T-helper 1 cell treated with Interleukin-12 subunit alpha and Interleukin-12 subunit beta and Interleukin-4 antibody, amounts not matched to agents 30 ng/mL and 1 ng/mL, for 36 hours (primary cell): ENCODE data around the gene PHF21B. TPM values are rescaled to one million over a fixed set of nuclear protein-coding genes. Genes with fewer than 3 reads are reported as not detected.
"Not testable (repeated sequence)": the region's sequence is repeated elsewhere in the genome, so short reads cannot be mapped to it uniquely, and the experiment has no call there.

Experiments used
- intact Hi-C: fragments of 100-400 bp; cut with micrococcal nuclease; formaldehyde crosslinking; loops from one replicate; pipeline ENCODE4 v1.15.1; 2024
- total RNA-seq: library from RNA; stranded (reverse); gene quantifications from 2 replicates; pipeline ENCODE4 v1.2.3, GENCODE V29; 2022

Gene PHF21B
- total RNA-seq, 1 donor from 2014 or later: 0.51 TPM

GRCh38 chr22:44963832-44964721, 45.7 kb downstream of the PHF21B start:
- intact Hi-C loops: no loop called here

- intact Hi-C loops: no loop called here
Measured at GRCh38 chr22:44962741-44963454, 46.9 kb downstream of the PHF21B start.

DNA sequence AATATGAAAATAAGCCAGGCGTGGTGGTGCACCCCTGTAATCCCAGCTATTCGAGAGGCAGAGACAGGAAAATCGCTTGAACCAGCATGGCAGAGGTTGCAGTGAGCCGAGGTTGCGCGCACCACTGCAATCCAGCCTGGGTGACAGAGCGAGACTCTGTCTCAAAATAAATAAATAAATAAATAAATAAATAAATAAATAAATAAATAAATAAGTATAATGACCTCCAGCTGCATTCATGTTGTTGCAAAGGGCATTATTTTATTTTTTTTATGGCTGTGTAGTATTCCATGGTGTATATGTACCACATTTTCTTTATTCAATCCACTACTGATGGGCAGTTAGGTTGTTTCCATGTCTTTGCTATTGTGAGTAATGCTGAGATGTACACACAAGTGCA, 48.1 kb downstream of the PHF21B start:
- intact Hi-C loops: not testable (repeated sequence)

GRCh38 chr22:44956840-44957767, 52.7 kb downstream of the PHF21B start:
- intact Hi-C loops: no loop called here

DNA sequence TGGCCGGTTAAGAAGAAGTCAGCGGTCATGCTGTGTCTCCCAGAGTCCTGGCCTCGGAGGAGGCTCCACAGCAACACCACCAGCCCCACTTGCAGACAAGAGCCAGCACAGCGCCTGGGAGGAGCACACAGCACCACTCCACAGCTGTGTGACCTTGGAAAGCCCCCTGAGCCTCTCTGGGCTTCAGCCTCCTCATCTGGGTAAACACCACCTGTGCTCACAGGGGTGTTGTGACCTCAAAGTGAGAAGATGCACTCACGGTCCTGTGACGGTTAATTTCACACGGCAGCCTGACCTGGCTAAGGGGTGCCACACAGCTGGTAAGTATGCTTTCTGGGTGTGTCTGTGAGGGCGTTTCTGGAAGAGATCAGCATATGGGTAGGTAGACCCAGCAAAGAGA, 54.7 kb downstream of the PHF21B start:
- intact Hi-C loops: no loop called here

GRCh38 chr22:44954149-44954548, 55.7 kb downstream of the PHF21B start:
- intact Hi-C loops: no loop called here

- intact Hi-C loops: no loop called here
Measured at GRCh38 chr22:44952863-44953746, 56.7 kb downstream of the PHF21B start.

DNA sequence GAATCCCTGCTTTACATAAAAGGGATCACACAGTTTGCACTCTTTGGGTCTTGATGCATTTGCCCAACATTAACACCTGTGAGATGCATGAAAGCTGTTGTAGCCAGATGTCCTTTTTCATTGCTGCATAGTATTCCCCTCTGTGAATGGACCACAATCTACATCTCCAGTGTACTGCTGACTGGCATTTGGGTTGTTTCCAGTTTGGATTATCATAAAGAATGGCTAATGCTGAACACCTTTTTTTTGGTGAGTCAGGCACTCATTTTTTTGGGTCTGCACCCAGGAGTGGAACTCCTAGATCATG, 58.3 kb downstream of the PHF21B start:
- intact Hi-C loops: no loop called here

DNA sequence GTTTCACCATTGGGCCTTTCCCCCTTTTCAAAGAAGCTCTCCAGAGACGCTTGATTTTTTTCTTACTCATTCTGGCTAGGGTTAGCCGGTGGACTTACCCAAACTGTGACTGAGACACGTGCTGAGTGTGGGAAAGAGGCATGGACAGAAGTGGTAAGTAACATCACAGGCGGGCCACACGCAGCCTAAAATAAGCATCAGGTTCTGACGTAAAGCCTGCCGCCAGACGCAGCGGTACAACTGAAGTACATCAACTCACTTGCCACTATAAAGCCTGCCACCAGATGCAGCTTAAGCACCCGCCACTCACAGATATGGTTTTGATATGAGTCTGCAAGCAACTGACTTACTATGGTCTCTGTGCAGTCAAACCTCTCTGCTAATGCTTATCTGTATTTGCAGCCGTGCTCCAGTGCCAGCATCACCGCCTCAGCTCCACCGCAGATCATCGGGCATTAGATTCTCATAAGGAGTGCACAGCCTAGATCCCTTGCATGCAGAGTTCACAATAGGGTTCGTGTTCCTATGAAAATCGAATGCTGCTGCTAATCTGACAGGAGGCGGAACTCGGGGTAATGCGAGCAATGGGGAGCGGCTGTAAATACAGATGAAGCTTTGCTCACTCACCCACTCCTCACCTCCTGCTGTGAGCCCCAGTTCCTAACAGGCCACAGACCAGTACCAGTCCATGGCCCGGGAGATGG, 58.8 kb downstream of the PHF21B start:
- intact Hi-C loops: no loop called here

GRCh38 chr22:44947846-44948245, 62.0 kb downstream of the PHF21B start:
- intact Hi-C loops: no loop called here

DNA sequence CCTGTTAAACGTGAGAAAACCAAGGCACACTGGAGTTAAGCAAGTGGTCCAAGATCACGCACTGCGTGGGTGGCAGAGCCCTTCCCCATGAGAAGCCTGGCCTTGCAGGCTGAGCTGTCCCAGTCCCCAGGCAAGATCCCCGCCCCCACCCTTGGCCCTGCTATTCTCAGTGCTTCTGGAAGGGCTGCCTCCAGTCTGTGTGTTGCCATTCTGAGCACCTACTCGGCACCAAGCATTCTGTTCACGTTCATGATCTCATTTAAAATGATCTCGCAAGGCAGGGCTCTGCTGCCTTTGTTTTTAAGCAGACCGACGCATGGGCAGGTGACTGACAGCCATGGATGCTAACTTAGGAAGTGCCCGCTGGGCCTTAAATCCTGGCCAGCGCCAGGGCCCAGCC, 62.8 kb downstream of the PHF21B start:
- intact Hi-C loops: no loop called here

DNA sequence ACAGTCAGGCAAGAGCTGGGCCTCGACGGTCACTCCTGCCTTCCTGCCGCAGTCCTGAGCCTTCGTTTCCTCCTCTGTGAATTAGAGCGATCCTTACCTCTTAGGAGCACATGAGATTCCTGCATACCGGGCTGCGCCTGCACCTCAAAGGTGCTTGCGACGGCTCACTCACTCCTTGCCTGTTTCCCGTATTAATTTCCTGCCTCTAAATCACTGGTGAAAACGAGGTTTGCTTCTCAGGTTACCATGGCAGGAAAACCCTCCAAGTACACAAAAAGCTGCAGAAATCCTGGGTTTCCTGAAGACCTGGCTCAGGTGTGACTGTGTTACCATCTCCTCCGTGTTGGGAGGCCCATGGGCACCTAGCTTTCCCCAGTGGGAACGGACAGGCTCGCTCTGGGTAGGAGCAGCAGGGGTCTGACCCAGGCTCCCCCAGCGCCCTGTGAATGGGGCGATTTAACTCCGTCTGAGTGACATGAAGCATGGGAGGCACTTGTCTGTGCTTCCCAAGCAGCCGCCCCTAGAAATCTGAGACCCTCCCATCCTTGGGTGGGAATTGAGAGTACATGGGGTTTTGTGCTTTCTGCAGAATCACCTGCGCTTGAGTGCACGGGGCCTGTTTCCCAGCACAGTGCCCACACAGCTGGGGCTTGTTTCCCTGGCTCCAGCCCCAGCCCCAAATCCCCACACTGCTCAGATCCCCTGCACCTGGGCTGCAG, 64.8 kb downstream of the PHF21B start:
- intact Hi-C loops: no loop called here

DNA sequence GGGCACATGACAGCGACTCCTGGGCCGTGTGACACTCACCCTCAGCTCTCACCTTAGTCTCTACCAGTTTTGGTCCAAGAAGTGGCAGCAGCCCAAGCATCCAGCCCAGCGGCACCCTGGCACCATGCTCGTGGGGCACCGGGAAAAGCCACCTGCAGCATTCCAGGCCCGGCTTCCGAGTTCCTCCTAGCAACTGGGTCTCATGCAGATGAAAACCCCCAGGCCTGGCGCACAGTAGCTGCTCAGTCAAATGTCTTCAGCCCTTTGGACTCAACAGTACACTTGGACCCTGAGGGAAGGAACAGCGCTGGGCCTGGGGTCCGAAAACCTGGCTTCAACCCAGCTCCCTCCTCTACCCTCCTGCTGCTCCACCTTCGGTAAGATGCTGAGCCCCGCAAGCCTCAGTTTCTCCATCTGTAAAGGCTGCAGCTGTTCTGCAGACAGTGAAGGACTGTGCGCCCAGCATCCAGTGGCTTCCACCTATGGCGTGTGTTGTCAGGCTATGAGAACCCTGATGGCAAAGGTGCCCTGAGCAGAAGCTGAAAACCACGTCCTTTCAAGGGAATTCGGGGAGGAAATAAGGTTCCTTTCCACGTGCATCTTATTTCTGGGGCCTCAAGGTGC, 66.0 kb downstream of the PHF21B start:
- intact Hi-C loops: no loop called here

DNA sequence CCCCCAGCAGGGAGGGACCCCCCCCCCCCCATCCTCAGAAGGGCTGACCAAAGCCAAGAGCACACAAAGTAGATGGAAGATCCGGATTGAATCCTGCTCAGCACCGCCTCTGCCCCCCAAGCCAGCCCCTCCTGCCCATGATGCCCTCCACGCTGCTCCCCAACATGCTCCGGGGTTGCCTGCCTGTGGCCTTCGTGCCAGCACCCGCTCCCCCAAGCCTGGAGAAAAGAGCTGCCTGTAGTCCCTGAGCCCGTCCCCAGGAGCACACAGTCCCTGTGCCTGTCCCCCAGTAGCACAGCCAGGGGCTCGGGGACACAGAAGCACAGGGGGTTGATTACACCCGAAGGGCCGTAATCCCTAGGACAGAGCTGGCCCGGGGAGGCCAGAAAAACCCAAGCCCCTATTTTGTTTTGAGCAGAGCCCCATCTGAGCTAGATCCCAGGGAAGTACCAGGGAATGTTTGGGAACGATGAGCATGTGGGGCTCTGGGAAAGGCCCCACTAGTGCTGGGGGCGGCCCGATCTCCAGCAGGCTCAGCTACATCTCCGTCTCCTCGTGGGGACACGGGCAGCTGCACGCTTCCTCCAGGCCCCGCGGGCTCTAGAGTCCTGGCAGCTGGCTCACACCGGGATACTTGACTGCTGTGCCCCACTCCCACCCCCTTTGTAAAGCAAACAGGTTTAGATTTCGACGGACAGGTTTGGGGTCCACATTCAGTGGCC, 66.7 kb downstream of the PHF21B start:
- intact Hi-C loops: no loop called here

DNA sequence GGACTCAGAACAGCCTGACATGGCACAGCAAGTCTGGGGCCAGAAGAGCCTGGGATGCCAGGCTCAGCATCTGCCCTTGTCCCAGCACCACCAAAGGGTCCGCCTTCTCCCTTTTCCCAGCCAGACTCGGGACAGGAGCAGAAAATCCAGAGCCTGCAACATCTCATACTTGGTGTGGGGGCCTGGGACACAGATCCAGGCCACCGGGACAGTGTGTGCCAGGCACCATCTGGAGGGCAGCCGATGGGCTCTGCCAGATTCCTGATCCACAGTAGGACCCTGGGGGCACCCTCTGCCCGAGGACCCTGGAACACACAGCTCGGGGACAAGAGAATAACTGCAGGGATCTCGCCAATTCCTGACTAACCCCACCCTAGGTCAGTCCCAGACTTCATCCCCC, 67.7 kb downstream of the PHF21B start:
- intact Hi-C loops: no loop called here

DNA sequence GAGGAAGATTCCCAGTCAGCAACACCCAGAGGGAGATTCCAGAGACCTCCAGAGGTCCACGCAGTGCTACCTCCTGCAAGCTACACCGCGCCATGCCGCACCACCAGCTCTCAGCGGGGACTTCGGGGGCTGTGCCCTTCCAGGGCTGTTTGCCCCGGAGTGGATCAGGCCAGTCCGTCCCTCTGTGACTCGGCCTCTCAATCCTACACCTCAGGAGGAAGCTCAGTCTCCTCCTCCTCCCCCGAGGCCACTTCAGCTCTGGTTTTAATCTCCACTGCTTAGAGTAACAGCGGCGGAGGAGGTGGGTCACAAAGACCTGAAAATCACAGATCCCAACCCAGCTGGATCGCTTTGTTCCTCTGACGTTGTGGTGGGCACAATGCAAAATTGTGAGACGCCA, 68.6 kb downstream of the PHF21B start:
- intact Hi-C loops: no loop called here

DNA sequence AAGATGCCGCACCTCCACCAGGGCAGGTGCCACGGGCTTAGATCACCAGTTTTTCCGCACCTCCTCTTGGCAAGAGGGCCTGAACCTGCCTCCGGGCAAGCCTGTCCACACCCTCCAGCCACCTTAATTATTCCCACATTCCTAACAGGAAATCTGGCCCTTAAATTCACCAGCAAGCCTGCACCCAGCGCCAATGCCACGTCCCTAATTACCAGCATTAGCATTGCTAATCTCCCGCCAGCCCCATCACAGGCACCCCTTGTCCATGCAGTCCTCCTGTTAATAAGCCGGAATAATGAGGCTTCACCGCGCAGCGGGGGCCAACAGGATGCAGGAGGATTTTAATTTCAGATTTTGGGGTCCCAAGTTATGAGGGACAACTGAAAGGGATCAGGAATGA, 69.7 kb downstream of the PHF21B start:
- intact Hi-C loops: no loop called here

GRCh38 chr22:44939451-44939850, 70.4 kb downstream of the PHF21B start:
- intact Hi-C loops: no loop called here
